HEK293 (cell line): ENCODE results near the gene PCBP1.

Source experiments
- CTCF ChIA-PET: fragments of 350-600 bp; formaldehyde crosslinking; extraction: SDS; loops from one replicate; lab custom pipeline; 2021; ENCODE audit warnings: antibody characterized with exemption; lab: Yijun Ruan, JAX
- POLR2A ChIA-PET: fragments of 300-600 bp; formaldehyde crosslinking; extraction: SDS; loops from one replicate; lab custom pipeline; 2020; ENCODE audit warnings: antibody characterized with exemption, inconsistent platforms; lab: Yijun Ruan, JAX
- H3K27ac ChIP-seq: fragments of 200-500 bp; sonication (Bioruptor generic); 2 replicates; pipeline ENCODE4 v1.5.1; 2014; ENCODE audit warnings: low read depth, low read length, control low read depth, inconsistent platforms; ENCODE audit errors: extremely low read depth
- H3K36me3 ChIP-seq, 2 experiments: fragments of 200-500 bp in 1 of 2; sonication (Bioruptor generic) in 1 of 2; 1 replicate in 1 of 2; 2 replicates in 1 of 2; pipeline ENCODE4 v1.5.1; 2014 to 2017; ENCODE audit warnings: inconsistent platforms in 2 of 2, low read length in 2 of 2; ENCODE audit not compliant: control insufficient read depth in 2 of 2, insufficient read depth in 1 of 2
- H3K4me1 ChIP-seq: fragments of 200-500 bp; sonication (Bioruptor generic); 2 replicates; pipeline ENCODE4 v1.5.1; 2014; ENCODE audit warnings: mild to moderate bottlenecking, low read length, inconsistent platforms; ENCODE audit not compliant: control insufficient read depth, insufficient read depth
- H3K4me3 ChIP-seq: 2 replicates; pipeline ENCODE4 v1.5.1; 2011; ENCODE audit warnings: low read depth, mild to moderate bottlenecking, control low read depth, low read length, moderate library complexity
- H3K9me3 ChIP-seq: fragments of 200-500 bp; sonication (Bioruptor generic); 2 replicates; pipeline ENCODE4 v1.5.1; 2014; ENCODE audit warnings: low read depth, low read length, inconsistent platforms; ENCODE audit not compliant: control insufficient read depth, insufficient read depth
- GFI1B ChIP-seq: fragments of 450-650 bp; formaldehyde crosslinking; IDR thresholded peaks from 2 replicates; pipeline ENCODE4 v1.5.1; 2016; ENCODE audit warnings: missing biosample characterization, missing genetic modification characterization
- GLIS2 ChIP-seq: fragments of 450-650 bp; formaldehyde crosslinking; IDR thresholded peaks from 2 replicates; pipeline ENCODE4 v1.5.1; 2016; ENCODE audit warnings: missing biosample characterization, missing genetic modification characterization
- OSR2 ChIP-seq: fragments of 450-650 bp; formaldehyde crosslinking; IDR thresholded peaks from 2 replicates; pipeline ENCODE4 v1.5.1; 2016; ENCODE audit warnings: missing biosample characterization, missing genetic modification characterization
- RBAK ChIP-seq: fragments of 450-650 bp; formaldehyde crosslinking; IDR thresholded peaks from 2 replicates; pipeline ENCODE4 v1.5.1; 2016; ENCODE audit warnings: missing biosample characterization, missing genetic modification characterization
- SP3 ChIP-seq: fragments of 450-650 bp; formaldehyde crosslinking; IDR thresholded peaks from 2 replicates; pipeline ENCODE4 v1.5.1; 2016; ENCODE audit warnings: missing biosample characterization, missing genetic modification characterization
- TSHZ1 ChIP-seq: fragments of 450-650 bp; formaldehyde crosslinking; IDR thresholded peaks from 2 replicates; pipeline ENCODE4 v1.5.1; 2016; ENCODE audit warnings: missing biosample characterization, missing genetic modification characterization, borderline replicate concordance
- YY1 ChIP-seq: fragments of 450-650 bp; formaldehyde crosslinking; IDR thresholded peaks from 2 replicates; pipeline ENCODE4 v1.5.1; 2018; ENCODE audit warnings: missing biosample characterization, missing genetic modification characterization
- ZBTB7A ChIP-seq: fragments of 450-650 bp; formaldehyde crosslinking; IDR thresholded peaks from 2 replicates; pipeline ENCODE4 v1.5.1; 2016; ENCODE audit warnings: low read depth, missing biosample characterization, missing genetic modification characterization
- ZFP41 ChIP-seq: fragments of 450-650 bp; formaldehyde crosslinking; IDR thresholded peaks from 2 replicates; pipeline ENCODE4 v1.5.1; 2016; ENCODE audit warnings: missing biosample characterization, missing genetic modification characterization, borderline replicate concordance
- ZNF112 ChIP-seq: fragments of 450-650 bp; formaldehyde crosslinking; IDR thresholded peaks from 2 replicates; pipeline ENCODE4 v1.5.0; 2017; ENCODE audit warnings: missing biosample characterization, missing genetic modification characterization
- ZNF133 ChIP-seq: fragments of 450-650 bp; formaldehyde crosslinking; IDR thresholded peaks from 2 replicates; pipeline ENCODE4 v1.5.1; 2016; ENCODE audit warnings: missing biosample characterization, missing genetic modification characterization
- ZNF146 ChIP-seq: fragments of 450-650 bp; formaldehyde crosslinking; IDR thresholded peaks from 2 replicates; pipeline ENCODE4 v1.5.1; 2016; ENCODE audit warnings: missing biosample characterization, missing genetic modification characterization
- ZNF2 ChIP-seq: fragments of 450-650 bp; formaldehyde crosslinking; IDR thresholded peaks from 2 replicates; pipeline ENCODE4 v1.5.1; 2016; ENCODE audit warnings: missing biosample characterization, missing genetic modification characterization
- ZNF37A ChIP-seq: fragments of 450-650 bp; IDR thresholded peaks from 2 replicates; pipeline ENCODE4 v1.5.1; 2018; ENCODE audit warnings: missing biosample characterization, missing genetic modification characterization
- ZNF571 ChIP-seq: fragments of 450-650 bp; formaldehyde crosslinking; IDR thresholded peaks from 2 replicates; pipeline ENCODE4 v1.5.0; 2017; ENCODE audit warnings: missing biosample characterization, missing genetic modification characterization
- ZNF600 ChIP-seq: fragments of 450-650 bp; formaldehyde crosslinking; IDR thresholded peaks from 2 replicates; pipeline ENCODE4 v1.5.1; 2016; ENCODE audit warnings: missing biosample characterization, missing genetic modification characterization
- ZNF621 ChIP-seq: fragments of 450-650 bp; formaldehyde crosslinking; IDR thresholded peaks from 2 replicates; pipeline ENCODE4 v1.5.1; 2017; ENCODE audit warnings: missing biosample characterization, missing genetic modification characterization
- ZNF624 ChIP-seq: fragments of 450-650 bp; formaldehyde crosslinking; IDR thresholded peaks from 2 replicates; pipeline ENCODE4 v1.5.1; 2017; ENCODE audit warnings: missing biosample characterization, missing genetic modification characterization
- ZSCAN23 ChIP-seq: fragments of 450-650 bp; formaldehyde crosslinking; IDR thresholded peaks from 2 replicates; pipeline ENCODE4 v1.5.1; 2016; ENCODE audit warnings: missing biosample characterization, missing genetic modification characterization
- TF ChIP-seq, protein P1 (sequence below): fragments of 450-650 bp; formaldehyde crosslinking; IDR thresholded peaks from 2 replicates; pipeline ENCODE4 v1.5.1; 2016; ENCODE audit warnings: missing biosample characterization, missing genetic modification characterization
- TF ChIP-seq, protein P2 (sequence below): fragments of 450-650 bp; formaldehyde crosslinking; IDR thresholded peaks from 2 replicates; pipeline ENCODE4 v1.5.1; 2017; ENCODE audit warnings: missing biosample characterization, missing genetic modification characterization
- TF ChIP-seq, protein P3 (sequence below): sonication (generic); formaldehyde crosslinking; IDR thresholded peaks from 2 replicates; pipeline ENCODE4 v1.8.1; 2022; ENCODE audit warnings: mild to moderate bottlenecking, moderate library complexity, missing genetic modification reagents

PCBP1 gene

DNA sequence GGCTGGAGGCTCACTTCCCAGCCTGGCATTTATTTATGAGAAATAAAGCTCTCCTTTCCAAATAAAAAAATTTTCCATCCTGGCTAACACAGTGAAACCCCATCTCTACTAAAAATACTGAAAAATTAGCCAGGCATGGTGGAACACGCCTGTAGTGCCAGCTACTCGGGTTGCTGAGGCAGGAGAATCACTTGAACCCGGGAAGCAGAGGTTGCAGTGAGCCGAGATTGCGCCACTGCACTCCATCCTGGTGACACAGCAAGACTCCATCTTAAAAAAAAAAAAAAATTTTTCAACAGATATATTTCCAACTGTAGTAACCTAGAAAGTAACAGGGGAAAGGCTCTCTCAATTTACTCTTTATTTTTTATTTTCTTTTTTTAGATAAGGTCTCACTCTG lies 6.1 kb upstream of the PCBP1 start:
- CTCF ChIA-PET: interaction anchor here (0.6 kb wide), 1 partner anchor 171 kb away, joined by 3 read pairs; no protein-coding TSS in a partner anchor
- TF ChIP-seq ZNF621 (tag by site-specific recombination) (no peak), ZNF133 (no peak), ZFP41 (tag by site-specific recombination) (no peak), ZNF2 (tag by site-specific recombination) (no peak), RBAK (tag by site-specific recombination) (no peak), ZNF112 (tag by site-specific recombination) (no peak), GLIS2 (tag by site-specific recombination) (no peak), YY1 (tag by site-specific recombination) (no peak), ZNF600 (tag by site-specific recombination) (no peak), ZNF624 (no peak), TSHZ1 (no peak), ZBTB7A (tag by site-specific recombination) (no peak), ZNF146 (no peak), OSR2 (no peak)
- TF ChIP-seq, protein P1, sequence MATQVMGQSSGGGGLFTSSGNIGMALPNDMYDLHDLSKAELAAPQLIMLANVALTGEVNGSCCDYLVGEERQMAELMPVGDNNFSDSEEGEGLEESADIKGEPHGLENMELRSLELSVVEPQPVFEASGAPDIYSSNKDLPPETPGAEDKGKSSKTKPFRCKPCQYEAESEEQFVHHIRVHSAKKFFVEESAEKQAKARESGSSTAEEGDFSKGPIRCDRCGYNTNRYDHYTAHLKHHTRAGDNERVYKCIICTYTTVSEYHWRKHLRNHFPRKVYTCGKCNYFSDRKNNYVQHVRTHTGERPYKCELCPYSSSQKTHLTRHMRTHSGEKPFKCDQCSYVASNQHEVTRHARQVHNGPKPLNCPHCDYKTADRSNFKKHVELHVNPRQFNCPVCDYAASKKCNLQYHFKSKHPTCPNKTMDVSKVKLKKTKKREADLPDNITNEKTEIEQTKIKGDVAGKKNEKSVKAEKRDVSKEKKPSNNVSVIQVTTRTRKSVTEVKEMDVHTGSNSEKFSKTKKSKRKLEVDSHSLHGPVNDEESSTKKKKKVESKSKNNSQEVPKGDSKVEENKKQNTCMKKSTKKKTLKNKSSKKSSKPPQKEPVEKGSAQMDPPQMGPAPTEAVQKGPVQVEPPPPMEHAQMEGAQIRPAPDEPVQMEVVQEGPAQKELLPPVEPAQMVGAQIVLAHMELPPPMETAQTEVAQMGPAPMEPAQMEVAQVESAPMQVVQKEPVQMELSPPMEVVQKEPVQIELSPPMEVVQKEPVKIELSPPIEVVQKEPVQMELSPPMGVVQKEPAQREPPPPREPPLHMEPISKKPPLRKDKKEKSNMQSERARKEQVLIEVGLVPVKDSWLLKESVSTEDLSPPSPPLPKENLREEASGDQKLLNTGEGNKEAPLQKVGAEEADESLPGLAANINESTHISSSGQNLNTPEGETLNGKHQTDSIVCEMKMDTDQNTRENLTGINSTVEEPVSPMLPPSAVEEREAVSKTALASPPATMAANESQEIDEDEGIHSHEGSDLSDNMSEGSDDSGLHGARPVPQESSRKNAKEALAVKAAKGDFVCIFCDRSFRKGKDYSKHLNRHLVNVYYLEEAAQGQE (tag by site-specific recombination): no peak
- H3K4me3 ChIP-seq: no peak overlapping the region
- H3K9me3 ChIP-seq: no peaks in the 10 kb centered on the region
- peaks cover 9% of the 10 kb centered on the region for H3K4me1 ChIP-seq
- no peak overlapping the region for H3K27ac ChIP-seq
- POLR2A ChIA-PET: interaction anchor here (0.8 to 2.8 kb wide), 3 partner anchors 9 to 167 kb away, joined by 3 to 12 read pairs (median 4); partner anchors contain the start of gene MXD1
- peaks cover 39 to 85% of the 10 kb centered on the region in 2 experiments for H3K36me3 ChIP-seq

GRCh38 chr2:70083344-70084156 lies 3.7 kb upstream of the PCBP1 start:
- ChIA-PET CTCF (interaction anchor here (0.6 to 3.4 kb wide), 2 partner anchors 12 to 545 kb away, joined by 3 to 14 read pairs; no protein-coding TSS in a partner anchor), POLR2A (interaction anchor here (0.6 kb wide), 1 partner anchor 29 kb away, joined by 3 read pairs; no protein-coding TSS in a partner anchor)
- Histone ChIP-seq H3K4me3 (no peak overlapping the region), H3K27ac (no peak overlapping the region), H3K9me3 (no peaks in the 10 kb centered on the region), H3K36me3 (peaks cover 26 to 74% of the 10 kb centered on the region in 2 experiments), H3K4me1 (peaks cover 9% of the 10 kb centered on the region)
- no peak for TF ChIP-seq GFI1B (tag by site-specific recombination)
- no peak for TF ChIP-seq ZNF571 (tag by site-specific recombination)
- no peak for TF ChIP-seq ZNF37A (tag by site-specific recombination)
- TF ChIP-seq, protein P2, sequence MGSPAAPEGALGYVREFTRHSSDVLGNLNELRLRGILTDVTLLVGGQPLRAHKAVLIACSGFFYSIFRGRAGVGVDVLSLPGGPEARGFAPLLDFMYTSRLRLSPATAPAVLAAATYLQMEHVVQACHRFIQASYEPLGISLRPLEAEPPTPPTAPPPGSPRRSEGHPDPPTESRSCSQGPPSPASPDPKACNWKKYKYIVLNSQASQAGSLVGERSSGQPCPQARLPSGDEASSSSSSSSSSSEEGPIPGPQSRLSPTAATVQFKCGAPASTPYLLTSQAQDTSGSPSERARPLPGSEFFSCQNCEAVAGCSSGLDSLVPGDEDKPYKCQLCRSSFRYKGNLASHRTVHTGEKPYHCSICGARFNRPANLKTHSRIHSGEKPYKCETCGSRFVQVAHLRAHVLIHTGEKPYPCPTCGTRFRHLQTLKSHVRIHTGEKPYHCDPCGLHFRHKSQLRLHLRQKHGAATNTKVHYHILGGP: no peak
- TF ChIP-seq, protein P3, sequence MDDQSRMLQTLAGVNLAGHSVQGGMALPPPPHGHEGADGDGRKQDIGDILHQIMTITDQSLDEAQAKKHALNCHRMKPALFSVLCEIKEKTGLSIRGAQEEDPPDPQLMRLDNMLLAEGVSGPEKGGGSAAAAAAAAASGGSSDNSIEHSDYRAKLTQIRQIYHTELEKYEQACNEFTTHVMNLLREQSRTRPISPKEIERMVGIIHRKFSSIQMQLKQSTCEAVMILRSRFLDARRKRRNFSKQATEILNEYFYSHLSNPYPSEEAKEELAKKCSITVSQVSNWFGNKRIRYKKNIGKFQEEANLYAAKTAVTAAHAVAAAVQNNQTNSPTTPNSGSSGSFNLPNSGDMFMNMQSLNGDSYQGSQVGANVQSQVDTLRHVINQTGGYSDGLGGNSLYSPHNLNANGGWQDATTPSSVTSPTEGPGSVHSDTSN (CRISPR knock-in tag): no peak
- TF ChIP-seq ZSCAN23 (tag by site-specific recombination): no peak
- no peak for TF ChIP-seq SP3 (tag by site-specific recombination)
